ENCODE data around the gene R3HDML. TPM values are rescaled to one million over a fixed set of nuclear protein-coding genes. Genes with fewer than 3 reads are reported as not detected.

Gene R3HDML
- total and polyA plus RNA-seq, 2 of the 13 experiments (the other 11 are each of a cell fraction or from before 2014, with no cell fraction given) = not detected

- peak; percentile 90; the same call in 1 of the 2 replicates for TF ChIP-seq ZNF232 (CRISPR knock-in tag; IDR thresholded peaks at IDR 0.05; ENCODE audit: borderline replicate concordance)
- TF ChIP-seq FOSL2 (CRISPR knock-in tag; IDR thresholded peaks at IDR 0.05) = peak; percentile 95
- TF ChIP-seq MAF1 (CRISPR knock-in tag; IDR thresholded peaks at IDR 0.05; ENCODE audit: borderline replicate concordance) = no peak
- no peak for TF ChIP-seq HNRNPLL (IDR thresholded peaks at IDR 0.05; ENCODE audit: low read depth, low read length, poor library complexity, severe bottlenecking)
- TF ChIP-seq ATF3 (CRISPR knock-in tag; IDR thresholded peaks at IDR 0.05) = peak; percentile 99
- TF ChIP-seq ZNF703 (CRISPR knock-in tag; IDR thresholded peaks at IDR 0.05; ENCODE audit: borderline replicate concordance) = no peak
- peak; percentile 25; the same call in 1 of the 2 replicates for TF ChIP-seq NFYC (CRISPR knock-in tag; IDR thresholded peaks at IDR 0.05)
- peak; percentile 87 for TF ChIP-seq KDM4B (CRISPR knock-in tag; IDR thresholded peaks at IDR 0.05)
- TF ChIP-seq ZNF841 (CRISPR knock-in tag; IDR thresholded peaks at IDR 0.05; ENCODE audit: borderline replicate concordance) = no peak
- TF ChIP-seq ZNF883 (CRISPR knock-in tag; IDR thresholded peaks at IDR 0.05; ENCODE audit: not compliant biosample characterization) = no peak
- TF ChIP-seq FOXA3 (CRISPR knock-in tag; IDR thresholded peaks at IDR 0.05) = peak; percentile 97
- peak; percentile 37; the same call in 1 of the 2 replicates for TF ChIP-seq NFE2 (CRISPR knock-in tag; IDR thresholded peaks at IDR 0.05)
- peak; percentile 87 for TF ChIP-seq RBM22 (optimal IDR thresholded peaks at IDR 0.05; ENCODE audit: low read length)
- TF ChIP-seq AKAP8 (CRISPR knock-in tag; IDR thresholded peaks at IDR 0.05) = no peak
- TF ChIP-seq NR2C2 (CRISPR knock-in tag; IDR thresholded peaks at IDR 0.05; ENCODE audit: borderline replicate concordance) = peak; percentile 72
- TF ChIP-seq ZBTB49 (CRISPR knock-in tag; IDR thresholded peaks at IDR 0.05; ENCODE audit: borderline replicate concordance) = peak; percentile 61; the same call in 1 of the 2 replicates
- TF ChIP-seq SIN3B (IDR thresholded peaks at IDR 0.05; ENCODE audit: low read length) = no peak; the same call in 1 of the 2 replicates
- TF ChIP-seq ZBTB7A (CRISPR knock-in tag; IDR thresholded peaks at IDR 0.05) = no peak
- TF ChIP-seq HNF4A (CRISPR knock-in tag; IDR thresholded peaks at IDR 0.05) = peak; percentile 98
- no peak for TF ChIP-seq ZNF589 (CRISPR knock-in tag; conservative IDR thresholded peaks at IDR 0.05)
- peak; percentile 82 for TF ChIP-seq HOXA3 (CRISPR knock-in tag; IDR thresholded peaks at IDR 0.05)
- 0 out of 2 replicates have a peak, but pooled peaks have one; percentile 54 for TF ChIP-seq ZMYM2 (CRISPR knock-in tag; IDR thresholded peaks at IDR 0.05)
- peak; percentile 94 for TF ChIP-seq XRCC5 (optimal IDR thresholded peaks at IDR 0.05; ENCODE audit: low read length)
- TF ChIP-seq ZNF12 (CRISPR knock-in tag; IDR thresholded peaks at IDR 0.05) = no peak
- 0 out of 2 replicates have a peak, but pooled peaks have one; percentile 79 for TF ChIP-seq GTF3A (CRISPR knock-in tag; conservative IDR thresholded peaks at IDR 0.05)
- TF ChIP-seq RFXANK (CRISPR knock-in tag; IDR thresholded peaks at IDR 0.05) = 0 out of 2 replicates have a peak, but pooled peaks have one; percentile 46
- 0 out of 2 replicates have a peak, but pooled peaks have one; percentile 62 for TF ChIP-seq NFKB2 (CRISPR knock-in tag; IDR thresholded peaks at IDR 0.05; ENCODE audit: borderline replicate concordance)
- no peak for TF ChIP-seq ZSCAN31 (CRISPR knock-in tag; IDR thresholded peaks at IDR 0.05; ENCODE audit: low read depth)
- no peak; the same call in 1 of the 2 replicates for TF ChIP-seq SMYD3 (CRISPR knock-in tag; IDR thresholded peaks at IDR 0.05)
Observed at GRCh38 chr20:44302026-44302669, 34.7 kb upstream of the R3HDML start (continued).

All from HepG2 (cell line).